CD4-positive, alpha-beta T cell (primary cell): Measurements from ENCODE around the gene SLX9. TPM values are rescaled to one million over a fixed set of nuclear protein-coding genes. Genes with fewer than 3 reads are reported as not detected.
A peak's percentile ranks its signal among the peaks of the same experiment; 100 is the strongest.
"Not testable (repeated sequence)": the region's sequence is repeated elsewhere in the genome, so short reads cannot be mapped to it uniquely, and the experiment has no call there.

Source experiments
- ATAC-seq: fragments of 200-7000 bp; cut with Tn5 transposase; one replicate; pipeline ENCODE4 v1.10.0; 2022; ENCODE audit warnings: mild to moderate bottlenecking; ENCODE audit not compliant: poor library complexity
- CTCF ChIA-PET: fragments of 350-600 bp; sonication (Branson Sonifier 250); formaldehyde crosslinking; loops from one replicate; lab custom pipeline; 2021; ENCODE audit warnings: antibody characterized with exemption, inconsistent platforms; lab: Charles Lee
- POLR2A ChIA-PET: fragments of 350-600 bp; sonication (Branson Sonifier 250); formaldehyde crosslinking; loops from one replicate; lab custom pipeline; 2021; ENCODE audit warnings: antibody characterized with exemption, inconsistent platforms; lab: Charles Lee
- DNase-seq, 14 experiments: peaks; one replicate each; pipeline ENCODE4 v3.0.0-alpha.2; 2013 to 2020; ENCODE audit warnings: mixed read lengths in 2 of 14
- H3K27ac ChIP-seq, 2 donors: one replicate each; pipeline versions ENCODE4 v1.5.1 to v1.7.0; 2013; ENCODE audit warnings: low read length in 2 of 2, low read depth in 1 of 2, mild to moderate bottlenecking in 1 of 2
- H3K27me3 ChIP-seq, 2 experiments: 1 replicate in 1 of 2; 2 replicates in 1 of 2; pipeline versions ENCODE4 v1.6.1 to v1.7.0; 2013; ENCODE audit warnings: low read length in 2 of 2, control low read depth in 1 of 2, mild to moderate bottlenecking in 1 of 2, moderate library complexity in 1 of 2; ENCODE audit not compliant: insufficient read depth in 2 of 2, control insufficient read depth in 1 of 2
- H3K36me3 ChIP-seq: one replicate; pipeline ENCODE4 v1.6.1; 2013; ENCODE audit warnings: low read length, control low read depth; ENCODE audit not compliant: insufficient read depth
- H3K4me1 ChIP-seq: one replicate; pipeline ENCODE4 v1.6.1; 2013; ENCODE audit warnings: low read length, control low read depth; ENCODE audit not compliant: insufficient read depth
- H3K4me3 ChIP-seq: one replicate; pipeline ENCODE4 v1.5.1; 2013; ENCODE audit warnings: mild to moderate bottlenecking, low read length, moderate library complexity
- H3K9me3 ChIP-seq, 2 experiments: 1 replicate in 1 of 2; 2 replicates in 1 of 2; pipeline versions ENCODE4 v1.6.1 to v1.7.0; 2013; ENCODE audit warnings: low read length in 2 of 2, mild to moderate bottlenecking in 2 of 2, control low read depth in 1 of 2, moderate library complexity in 1 of 2; ENCODE audit not compliant: control insufficient read depth in 1 of 2, insufficient read depth in 1 of 2
- H3K27ac Mint-ChIP-seq: one replicate; pipeline ENCODE4 v1.8.0; 2020; ENCODE audit warnings: mixed read lengths
- H3K27me3 Mint-ChIP-seq: one replicate; pipeline ENCODE4 v1.8.0; 2021; ENCODE audit warnings: mixed read lengths
- H3K36me3 Mint-ChIP-seq: one replicate; pipeline ENCODE4 v1.8.0; 2021; ENCODE audit warnings: low read depth, mixed read lengths
- H3K4me1 Mint-ChIP-seq: one replicate; pipeline ENCODE4 v1.8.0; 2021; ENCODE audit warnings: low read depth, mixed read lengths
- H3K4me3 Mint-ChIP-seq: one replicate; pipeline ENCODE4 v1.8.0; 2020; ENCODE audit warnings: mild to moderate bottlenecking, mixed read lengths
- H3K9me3 Mint-ChIP-seq: one replicate; pipeline ENCODE4 v1.8.0; 2020; ENCODE audit warnings: mixed read lengths
- CTCF ChIP-seq: fragments of 200-600 bp; IDR thresholded peaks from one replicate; pipeline ENCODE4 v1.8.0; 2022; ENCODE audit warnings: antibody characterized with exemption, mild to moderate bottlenecking
- intact Hi-C, 2 experiments: fragments of 100-400 bp; cut with DNase I in 1 of 2; cut with micrococcal nuclease in 1 of 2; formaldehyde crosslinking; loops; one replicate each; pipeline versions ENCODE4 v1.15.1 to v1.9.0; 2023 to 2025; cut with DNase I, micrococcal nuclease
- total RNA-seq, 174 experiments: library from RNA in 2 of 174; stranded (reverse) in 2 of 174; gene quantifications; one replicate each; pipeline ENCODE4 v1.2.3 and lab custom pipeline; 2021 to 2026

Gene SLX9
- total RNA-seq, 2 experiments from 2014 or later, result 7.7 to 9.1 TPM

- POLR2A ChIA-PET, result interaction anchor here (0.8 to 10.8 kb wide), 11 partner anchors 9 to 167 kb away, joined by 3 to 362 read pairs (median 5); partner anchors contain the start of genes ITGB2, PTTG1IP and UBE2G2
- Mint-ChIP-seq H3K36me3 (peaks cover 46% of the 10 kb centered on the region), H3K9me3 (no peaks in the 10 kb centered on the region), H3K4me3 (peak overlapping the region; percentile 76), H3K27ac (peak overlapping the region; percentile 88), H3K4me1 (peaks cover 83% of the 10 kb centered on the region), H3K27me3 (no peaks in the 10 kb centered on the region)
- CTCF ChIA-PET, result interaction anchor here (1.3 to 2.0 kb wide), 2 partner anchors 19 to 20 kb away, joined by 5 to 6 read pairs; no protein-coding TSS in a partner anchor
- no peak for TF ChIP-seq CTCF
- H3K27me3 ChIP-seq, result no peaks in the 10 kb centered on the region
- peaks cover 98% of the 10 kb centered on the region for H3K4me1 ChIP-seq
- DNase-seq (no peak), ATAC-seq (no peak)
- peak overlapping the region; percentile 77 to 86 for H3K27ac ChIP-seq
- no peaks in the 10 kb centered on the region for H3K9me3 ChIP-seq
- H3K4me3 ChIP-seq, result peak overlapping the region; percentile 44
- intact Hi-C loops, result loop anchor here (1.0 to 5.0 kb wide), 4 partner anchors 15 to 110 kb away; partner anchors contain the start of genes PTTG1IP (in 1 of the 2) and UBE2G2 (in 1 of the 2)
- H3K36me3 ChIP-seq, result peaks cover 39% of the 10 kb centered on the region
Measured at GRCh38 chr21:44912158-44912473, 27.7 kb upstream of the SLX9 start.

GRCh38 chr21:44912506-44913412 is 27.1 kb upstream of the SLX9 start:
- Mint-ChIP-seq H3K36me3 (peaks cover 46% of the 10 kb centered on the region), H3K4me3 (peak overlapping the region; percentile 76), H3K27ac (peak overlapping the region; percentile 96), H3K4me1 (peaks cover 85% of the 10 kb centered on the region)
- POLR2A ChIA-PET, result interaction anchor here (0.9 to 10.8 kb wide), 13 partner anchors 8 to 166 kb away, joined by 3 to 362 read pairs (median 5); partner anchors contain the start of genes ITGB2, PTTG1IP and UBE2G2
- CTCF ChIA-PET, result interaction anchor here (1.2 to 4.8 kb wide), 4 partner anchors 15 to 112 kb away, joined by 3 to 24 read pairs (median 6); partner anchors contain the start of gene UBE2G2
- H3K9me3 ChIP-seq, ATAC-seq, H3K27me3 ChIP-seq, H3K9me3 Mint-ChIP-seq, DNase-seq, H3K27me3 Mint-ChIP-seq: not testable (repeated sequence)
- Histone ChIP-seq H3K36me3 (peaks cover 39% of the 10 kb centered on the region), H3K4me3 (peak overlapping the region; percentile 51), H3K27ac (peak overlapping the region; percentile 77 to 86), H3K4me1 (peaks cover 98% of the 10 kb centered on the region)
- intact Hi-C loops, result loop anchor here (1.0 to 5.0 kb wide), 4 partner anchors 15 to 110 kb away; partner anchors contain the start of genes PTTG1IP (in 1 of the 2) and UBE2G2 (in 1 of the 2)

- H3K27me3 Mint-ChIP-seq, result no peaks in the 10 kb centered on the region
- ChIA-PET POLR2A (interaction anchor here (0.6 to 10.8 kb wide), 13 partner anchors 11 to 830 kb away, joined by 3 to 362 read pairs (median 4); partner anchors contain the start of genes PTTG1IP, SLX9 and UBE2G2), CTCF (interaction anchor here (1.2 to 4.8 kb wide), 4 partner anchors 14 to 112 kb away, joined by 3 to 24 read pairs (median 6); partner anchors contain the start of gene UBE2G2)
- peaks cover 84% of the 10 kb centered on the region for H3K4me1 Mint-ChIP-seq
- H3K9me3 ChIP-seq, result no peaks in the 10 kb centered on the region
- no peaks in the 10 kb centered on the region for H3K27me3 ChIP-seq
- peaks cover 42% of the 10 kb centered on the region for H3K36me3 ChIP-seq
- H3K4me3 ChIP-seq, result peak overlapping the region; percentile 51
- peak overlapping the region; percentile 74 to 76 for H3K27ac ChIP-seq
- no peak for ATAC-seq
- peaks cover 49% of the 10 kb centered on the region for H3K36me3 Mint-ChIP-seq
- no peak for TF ChIP-seq CTCF
- no peaks in the 10 kb centered on the region for H3K9me3 Mint-ChIP-seq
- H3K27ac Mint-ChIP-seq, result peak overlapping the region; percentile 96
- no peak for DNase-seq
- intact Hi-C loops, result loop anchor here in 1 of 2 experiments (5.0 kb wide), 2 partner anchors 41 to 111 kb away; partner anchors contain the start of genes PTTG1IP and UBE2G2
- H3K4me3 Mint-ChIP-seq, result peak overlapping the region; percentile 93
- peaks cover 99% of the 10 kb centered on the region for H3K4me1 ChIP-seq
Measured at GRCh38 chr21:44913425-44914175, 26.2 kb upstream of the SLX9 start.
